Fibroblast of pulmonary artery (primary cell): ENCODE data around the gene NUP210L.

Experiments
- DNase-seq: peaks from one replicate; pipeline ENCODE4 v3.0.0-alpha.2; 2010; ENCODE audit warnings: low read depth
- H3K4me3 ChIP-seq: replicated peaks from 2 replicates; pipeline ENCODE4 v1.5.1; 2011; ENCODE audit warnings: low read depth, mild to moderate bottlenecking, control low read depth, low read length, moderate library complexity
- CTCF ChIP-seq: IDR thresholded peaks from 2 replicates; pipeline ENCODE4 v1.5.1; 2011; ENCODE audit warnings: mild to moderate bottlenecking, control low read depth, low read length, inconsistent platforms; ENCODE audit errors: missing control alignments

Gene NUP210L

DNA sequence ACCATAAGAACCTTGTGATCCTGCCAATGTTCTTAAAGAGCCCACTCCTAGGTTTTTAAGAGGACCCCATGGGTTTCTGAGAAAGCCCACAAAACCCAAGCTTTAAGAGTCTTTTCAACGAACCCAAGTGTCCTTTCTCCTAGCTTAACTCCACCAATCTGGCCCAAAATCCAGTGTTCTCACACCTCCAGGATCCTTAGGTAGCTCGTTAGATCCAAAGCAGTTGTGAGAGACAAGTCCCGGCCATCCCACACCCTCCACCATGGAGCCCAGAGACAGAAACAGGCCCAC is 210.1 kb downstream of the NUP210L start:
- TF ChIP-seq CTCF, result no peak
- no peak for DNase-seq
- peak overlapping the region; percentile 75 for H3K4me3 ChIP-seq

DNA sequence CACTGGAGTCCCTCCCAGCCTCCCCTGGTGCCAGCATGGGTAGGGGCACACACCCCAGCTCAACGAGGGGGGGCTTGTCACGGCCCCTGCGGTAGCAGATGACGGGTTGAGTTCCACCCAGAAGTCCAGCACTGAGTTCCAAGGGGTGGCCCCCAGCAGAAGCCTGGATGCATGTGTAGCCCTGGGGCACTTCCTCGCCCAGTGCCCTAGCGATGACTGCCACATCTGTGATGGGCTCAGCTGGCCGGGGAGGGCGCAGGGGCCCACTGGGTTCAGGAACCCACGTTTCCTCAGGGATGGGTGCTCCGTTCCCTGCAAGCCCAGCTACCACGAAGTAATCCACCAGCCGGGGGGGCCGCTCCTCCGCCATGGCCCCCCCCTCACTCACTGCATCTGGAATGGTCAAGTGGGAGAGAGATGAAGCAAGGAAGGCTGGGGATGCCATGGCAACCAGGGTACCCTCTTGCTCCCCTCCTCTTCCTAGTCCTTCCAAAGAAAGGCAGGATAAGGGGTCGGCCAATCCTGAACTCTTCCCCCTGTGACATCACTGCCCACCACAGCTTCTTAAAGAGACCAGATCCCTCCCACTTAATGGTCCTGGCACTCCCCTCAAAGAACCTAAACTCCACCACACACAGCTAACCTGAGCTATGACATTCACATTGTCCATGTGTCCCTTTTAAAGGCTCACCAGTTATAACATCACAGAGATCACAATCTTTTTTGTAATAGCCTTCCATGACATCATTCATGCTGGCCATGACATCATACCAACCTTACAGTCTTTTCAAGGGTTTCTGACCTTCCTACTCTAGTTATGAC is 210.7 kb downstream of the NUP210L start:
- no peak for DNase-seq
- no peak overlapping the region for H3K4me3 ChIP-seq
- TF ChIP-seq CTCF, result no peak

DNA sequence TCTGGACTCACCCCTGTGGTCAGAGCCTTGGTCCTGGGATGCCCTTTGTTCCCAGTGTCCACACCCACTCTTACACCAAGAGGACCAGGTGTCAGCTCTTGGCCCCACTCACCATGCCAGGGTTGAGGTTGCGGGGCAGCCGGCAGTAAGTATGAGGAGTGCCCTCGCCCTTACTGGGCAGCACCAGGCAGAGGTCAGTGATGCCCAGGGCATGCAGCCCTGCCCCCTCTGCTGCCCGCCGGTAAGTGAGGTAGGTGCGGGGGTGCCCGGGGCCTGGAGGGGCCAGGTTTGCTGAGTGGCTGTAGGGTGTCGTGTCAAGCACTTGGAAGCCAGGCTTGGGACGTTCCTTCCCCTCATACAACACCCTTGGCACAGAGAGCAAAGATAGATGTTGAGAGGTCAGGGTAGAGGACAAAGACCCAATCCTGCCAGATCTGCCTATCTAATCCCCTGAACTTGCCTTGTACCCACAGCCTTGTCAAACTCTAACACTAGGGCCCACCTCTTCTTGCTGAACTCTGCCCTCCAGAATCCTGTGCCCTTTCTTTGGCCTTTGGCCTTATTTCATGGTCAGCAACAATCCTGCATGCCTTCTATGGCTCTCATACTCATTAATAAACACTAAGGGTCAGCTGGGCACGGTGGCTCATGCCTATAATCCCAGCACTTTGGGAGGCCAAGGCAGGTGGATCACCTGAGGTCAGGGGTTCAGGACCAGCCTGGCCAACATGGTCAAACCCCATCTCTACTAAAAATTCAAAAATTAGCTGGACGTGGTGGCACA is 211.9 kb downstream of the NUP210L start:
- H3K4me3 ChIP-seq, result no peak overlapping the region
- no peak for DNase-seq
- no peak for TF ChIP-seq CTCF
